Measurements from ENCODE around the gene FLCN. TPM values are rescaled to one million over a fixed set of nuclear protein-coding genes. Genes with fewer than 3 reads are reported as not detected.

Gene FLCN
- total and polyA plus RNA-seq, 10 of the 15 experiments (the other 5 are each of a cell fraction or from before 2014, with no cell fraction given): 1.1 to 24.7 (median 10.4) TPM

GRCh38 chr17:17189559-17189958 lies 47.4 kb downstream of the FLCN start:
- Histone ChIP-seq H3K4me1 (ENCODE audit: control insufficient read depth, insufficient read depth, low read length) (peaks cover 22% of the 10 kb centered on the region), H3K4me2 (ENCODE audit: control insufficient read depth, insufficient read depth) (no peak overlapping the region), H3K79me2 (ENCODE audit: control insufficient read depth, insufficient read depth, low read length) (no peaks in the 10 kb centered on the region), H3K4me3 (no peak overlapping the region), H3K27me3 (replicated peaks in 1 of 2; ENCODE audit: control insufficient read depth in 2 of 2, insufficient read depth in 2 of 2, low read length in 1 of 2) (no peaks in the 10 kb centered on the region), H4K20me1 (ENCODE audit: control insufficient read depth, insufficient read depth) (no peaks in the 10 kb centered on the region), H3K9ac (ENCODE audit: control insufficient read depth, insufficient read depth, low read length) (no peak overlapping the region), H3K27ac (ENCODE audit: control insufficient read depth, insufficient read depth) (no peak overlapping the region), H3K36me3 (ENCODE audit: control insufficient read depth in 2 of 2, insufficient read depth in 2 of 2, low read length in 1 of 2) (peaks cover 0 to 3% of the 10 kb centered on the region in 2 experiments; a peak in 2 of 4 replicates), H3K9me3 (replicated peaks; ENCODE audit: control insufficient read depth, insufficient read depth, low read length) (no peaks in the 10 kb centered on the region), H2AFZ (ENCODE audit: control insufficient read depth, low read depth, low read length) (no peak overlapping the region)
- TF ChIP-seq ZNF24 (IDR thresholded peaks at IDR 0.05): no peak
- no peak for TF ChIP-seq MLLT1 (IDR thresholded peaks at IDR 0.05)
- no peak for TF ChIP-seq ZNF384 (IDR thresholded peaks at IDR 0.05; ENCODE audit: borderline replicate concordance, low read depth, low read length)
- TF ChIP-seq ZBED1 (IDR thresholded peaks at IDR 0.05; ENCODE audit: borderline replicate concordance): no peak
- no peak for TF ChIP-seq YBX1 (IDR thresholded peaks at IDR 0.05)
- no peak for TF ChIP-seq NRF1 (conservative IDR thresholded peaks at IDR 0.05; ENCODE audit: low read depth, low read length)
- TF ChIP-seq BCL11A (IDR thresholded peaks at IDR 0.05; ENCODE audit: low read depth, low read length): no peak
- TF ChIP-seq SMC3 (IDR thresholded peaks at IDR 0.05; ENCODE audit: borderline replicate concordance, low read length): no peak
- no peak for TF ChIP-seq TARDBP (IDR thresholded peaks at IDR 0.05; ENCODE audit: borderline replicate concordance)
- no peak for TF ChIP-seq KLF5 (IDR thresholded peaks at IDR 0.05; ENCODE audit: partially characterized antibody)
- TF ChIP-seq CHD2 (IDR thresholded peaks at IDR 0.05; ENCODE audit: borderline replicate concordance, low read depth, low read length): no peak
- TF ChIP-seq USF2 (IDR thresholded peaks at IDR 0.05; ENCODE audit: borderline replicate concordance, low read depth, low read length): no peak
- TF ChIP-seq IKZF2 (IDR thresholded peaks at IDR 0.05): no peak
- TF ChIP-seq GATAD2B (conservative IDR thresholded peaks at IDR 0.05; ENCODE audit: low read depth): no peak
- FAIRE-seq (no peak), DNase-seq (ENCODE audit: low read depth, low spot score) (no peak), ATAC-seq (no peak)
- in situ Hi-C loops (cut with MboI) (no loop called here), intact Hi-C loops (cut with micrococcal nuclease; ENCODE audit: unreplicated experiment) (no loop called here)
- ChIA-PET RAD21 (ENCODE audit: unreplicated experiment) (no interaction called here), SMC1A (ENCODE audit: uncharacterized antibody, unreplicated experiment) (interaction anchor here (1.4 to 2.5 kb wide), 2 partner anchors 9 to 11 kb away, joined by 6 to 8 read pairs; no protein-coding TSS in a partner anchor), POLR2A (interaction anchor here (0.6 to 0.7 kb wide), 3 partner anchors 14 to 119 kb away, joined by 3 to 5 read pairs (median 3); no protein-coding TSS in a partner anchor), CTCF (interaction anchor here (0.6 to 1.4 kb wide), 2 partner anchors 16 to 164 kb away, joined by 3 read pairs; partner anchors contain the start of gene PLD6)
- WGBS (ENCODE audit: insufficient coverage, insufficient replicate concordance, low lambda C conversion rate, missing lambda C conversion rate): 96% methylated on average over 4 of the region's 4 CpGs
- BruUV-seq (replicated peaks): no TSS peak
